Bone marrow (tissue), 2 donors: ENCODE measurements around the gene SERP1.
"Not testable (repeated sequence)": the region's sequence is repeated elsewhere in the genome, so short reads cannot be mapped to it uniquely, and the experiment has no call there.

Experiments
- DNase-seq, 2 donors: peaks; one replicate each; lab custom pipeline; 2025; lab: John Stamatoyannopoulos, UW

The SERP1 gene

DNA sequence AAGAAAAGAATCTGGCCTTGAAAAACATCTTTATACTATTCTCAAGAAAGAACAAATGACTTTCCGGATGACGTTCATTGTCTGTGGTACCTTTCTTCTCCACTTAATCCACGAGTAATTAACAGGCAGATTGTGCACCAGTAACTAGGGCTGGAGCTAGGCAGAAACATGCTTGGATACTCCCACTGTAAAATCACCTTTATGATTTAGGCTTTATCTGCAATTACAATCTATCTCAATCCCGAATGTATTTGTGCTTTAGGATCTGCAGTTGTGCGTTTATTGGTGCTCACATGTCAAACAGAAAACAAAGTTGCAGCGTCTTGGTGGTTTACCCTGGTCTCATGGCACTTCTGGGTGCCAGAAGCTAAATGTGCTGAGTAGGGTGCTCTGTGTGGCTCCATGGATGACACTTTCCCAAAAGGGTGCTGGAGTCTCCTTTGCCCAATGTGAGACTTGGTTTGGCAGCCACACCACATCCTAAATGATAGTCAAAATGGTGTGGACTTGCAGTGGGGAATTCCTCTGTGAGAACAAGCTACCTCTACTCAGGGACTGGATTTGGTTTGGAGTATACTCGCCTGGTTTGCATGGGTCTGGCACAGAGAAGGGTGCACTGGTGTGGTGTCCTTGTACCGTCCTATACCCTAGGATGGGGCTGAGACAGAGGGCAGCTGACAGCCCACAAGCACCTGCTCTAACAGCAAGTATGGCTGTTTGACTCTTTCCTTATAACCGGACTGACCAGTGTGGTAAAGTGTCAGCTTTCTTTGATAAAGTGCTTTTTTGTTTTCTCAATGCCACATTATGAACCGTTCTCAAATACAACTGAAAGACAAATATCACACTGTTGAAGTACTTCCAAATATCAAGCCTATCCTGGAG lies 7.7 kb downstream of the SERP1 start:
- DNase-seq, result no peak

DNA sequence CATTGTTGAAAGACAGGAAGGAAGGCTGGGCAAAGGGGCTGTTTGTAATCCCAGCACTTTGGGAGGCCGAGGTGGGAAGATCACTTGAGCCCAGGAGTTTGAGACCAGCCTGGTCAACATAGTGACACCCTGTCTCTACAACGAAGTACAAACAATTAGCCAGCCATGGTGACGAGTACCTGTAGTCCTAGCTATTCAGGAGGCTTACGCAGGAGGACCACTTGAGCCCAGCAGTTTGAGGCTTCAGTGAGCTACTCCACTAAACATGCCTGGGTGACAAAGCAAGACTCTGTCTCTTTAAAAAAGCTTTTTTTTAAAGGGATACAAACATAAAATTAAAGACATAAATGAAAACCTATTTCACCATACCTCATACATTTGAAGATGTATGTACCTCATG lies 11.1 kb downstream of the SERP1 start:
- DNase-seq, result no peak

DNA sequence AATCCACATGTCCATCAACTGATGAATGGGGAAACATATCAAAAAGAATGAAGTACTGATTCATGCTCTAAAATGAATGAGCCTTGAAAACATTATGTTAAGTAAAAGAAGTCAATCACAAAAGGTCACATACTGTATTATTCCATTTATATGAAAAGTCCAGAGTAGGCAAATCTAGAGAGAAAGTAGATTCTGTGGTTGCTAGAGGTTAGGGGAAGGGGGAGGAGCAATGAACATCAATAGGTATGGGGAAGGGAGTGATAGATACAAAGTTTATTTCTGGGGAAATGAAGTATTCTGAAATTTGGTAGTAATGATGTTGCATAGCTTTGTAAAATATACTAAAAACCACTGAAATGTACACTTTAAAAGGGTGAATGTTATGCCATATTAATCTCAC lies 14.5 kb downstream of the SERP1 start:
- no peak for DNase-seq

DNA sequence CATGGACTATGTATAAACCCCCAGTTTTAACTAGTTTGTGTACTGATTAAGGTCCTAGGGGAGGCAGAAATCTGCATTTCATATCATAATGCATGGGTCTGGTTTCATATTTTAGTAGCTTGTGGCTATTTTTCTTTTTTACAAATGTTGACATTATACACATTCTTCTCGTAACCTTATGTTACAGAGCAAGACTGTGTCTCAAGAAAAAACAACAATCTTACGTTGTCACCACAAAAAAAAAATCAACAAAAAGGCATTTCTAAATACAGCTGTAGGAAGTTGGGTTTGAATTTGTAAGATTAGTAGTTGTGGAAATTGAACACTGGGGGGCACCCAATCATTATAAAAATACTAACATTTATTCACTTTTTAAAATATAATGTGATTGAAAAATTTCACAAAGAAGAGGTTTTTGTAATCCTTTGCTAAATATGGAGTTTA lies 17.9 kb downstream of the SERP1 start:
- peak in 1 of 2 donors; percentile 20 for DNase-seq

DNA sequence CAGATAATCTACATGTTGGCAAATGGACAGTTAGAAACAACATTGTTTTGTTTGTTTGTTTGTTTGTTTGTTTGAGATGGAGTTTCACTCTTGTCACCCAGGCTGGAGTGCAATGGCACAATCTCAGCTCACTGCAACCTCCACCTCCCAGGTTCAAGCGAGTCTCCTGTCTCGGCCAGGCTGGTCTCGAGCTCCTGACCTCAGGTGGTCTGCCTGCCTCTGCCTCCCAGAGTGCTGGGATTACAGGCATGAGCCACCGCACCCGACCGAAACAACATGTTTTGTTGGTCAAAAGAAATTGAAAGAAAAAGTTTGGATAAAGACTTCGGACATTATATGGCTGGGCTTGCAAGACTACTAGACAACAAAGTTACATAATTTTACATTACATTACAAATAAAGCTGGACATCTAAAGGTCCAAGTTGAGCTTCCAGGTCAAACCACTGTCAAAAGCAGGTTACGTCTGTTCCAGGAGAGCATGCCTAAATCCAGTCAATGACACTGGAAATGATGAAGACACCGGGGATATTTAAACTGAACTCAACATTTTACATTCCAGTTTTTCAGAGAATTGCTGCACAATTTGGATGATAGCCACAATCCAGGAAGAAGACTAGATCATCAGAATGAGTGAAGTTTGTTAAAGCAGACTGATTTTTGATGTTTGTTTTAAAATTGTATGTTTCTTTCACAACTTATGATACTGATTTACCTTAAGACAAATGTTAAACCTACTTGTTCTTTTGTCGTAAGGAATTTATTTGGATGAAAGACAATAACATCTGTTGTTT lies 18.6 kb downstream of the SERP1 start:
- no peak for DNase-seq

DNA sequence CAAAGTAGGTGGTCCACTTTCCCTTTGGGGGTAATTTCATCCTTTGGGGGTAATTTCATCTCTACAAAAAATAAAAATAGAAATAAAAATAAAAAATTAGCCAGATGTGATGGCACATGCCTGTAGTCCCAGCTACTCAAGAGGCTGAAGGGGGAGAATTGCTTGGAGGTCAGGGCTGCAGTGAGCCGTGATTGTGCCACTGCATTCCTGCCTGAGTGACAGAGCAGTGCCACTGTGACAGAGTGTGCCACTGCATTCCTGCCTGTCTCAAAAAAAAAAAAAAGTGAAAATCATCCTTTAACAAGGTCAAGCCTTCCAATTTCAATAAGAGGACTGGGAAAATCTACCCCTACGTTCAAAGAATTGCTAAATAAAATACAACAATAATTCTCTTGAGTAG lies 22.8 kb downstream of the SERP1 start:
- no peak for DNase-seq

DNA sequence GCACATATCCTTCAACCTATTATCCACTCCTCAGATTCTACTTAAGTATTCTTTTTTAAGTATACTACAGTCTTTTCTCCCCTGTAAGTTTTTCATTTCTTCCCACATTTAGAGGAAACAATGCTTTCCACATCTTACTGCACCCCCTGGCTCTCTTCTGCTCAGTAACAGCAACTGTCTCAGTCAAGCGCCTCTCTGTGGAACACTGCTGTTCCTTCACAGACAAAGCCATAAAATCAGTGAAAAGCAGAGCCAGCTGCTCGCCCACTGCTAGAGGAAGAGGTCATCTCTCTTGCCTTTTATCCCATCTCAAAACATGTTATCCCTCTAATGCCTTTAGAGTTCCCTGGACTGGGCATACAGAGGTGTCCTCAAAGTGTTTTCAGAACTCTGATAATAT lies 24.8 kb downstream of the SERP1 start:
- no peak for DNase-seq

DNA sequence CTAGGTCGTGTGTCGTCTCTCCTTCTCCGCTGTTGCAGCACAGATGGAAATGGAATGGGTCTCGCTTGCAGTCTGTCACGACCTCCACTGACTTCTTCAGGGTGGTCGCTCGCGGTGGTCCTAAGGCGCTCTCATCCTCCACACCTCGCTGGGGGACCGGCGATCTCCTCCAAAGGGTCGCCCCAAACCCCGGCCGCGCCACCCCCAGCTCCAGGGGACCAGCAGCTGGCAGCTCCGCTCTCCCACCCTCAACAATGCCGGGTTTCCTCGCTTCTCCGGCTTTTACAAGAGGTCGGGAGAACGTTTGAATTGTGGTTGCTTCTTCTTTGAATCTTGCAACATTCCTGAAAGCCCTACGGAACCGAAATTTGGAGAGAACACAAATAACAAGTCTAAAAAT lies 25.9 kb downstream of the SERP1 start:
- no peak for DNase-seq

DNA sequence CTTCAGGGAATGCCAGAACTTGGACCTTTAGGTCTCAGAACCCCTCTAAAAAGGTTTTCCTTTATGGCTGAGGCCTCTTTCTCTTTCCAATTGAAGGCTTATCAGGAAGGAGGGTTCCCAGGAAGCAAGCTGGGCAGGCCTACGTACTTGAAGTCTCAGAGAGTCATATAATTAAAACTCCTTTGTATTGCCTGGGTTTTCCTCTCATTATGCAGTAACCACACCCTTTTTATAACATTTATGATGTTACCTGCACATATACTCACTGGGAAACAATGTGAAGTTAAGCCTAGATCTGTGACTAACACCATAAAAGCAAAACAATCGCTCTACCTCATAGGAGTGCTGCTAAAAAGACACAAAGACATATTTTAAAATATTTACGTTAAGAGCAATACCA lies 27.3 kb downstream of the SERP1 start:
- DNase-seq, result no peak

DNA sequence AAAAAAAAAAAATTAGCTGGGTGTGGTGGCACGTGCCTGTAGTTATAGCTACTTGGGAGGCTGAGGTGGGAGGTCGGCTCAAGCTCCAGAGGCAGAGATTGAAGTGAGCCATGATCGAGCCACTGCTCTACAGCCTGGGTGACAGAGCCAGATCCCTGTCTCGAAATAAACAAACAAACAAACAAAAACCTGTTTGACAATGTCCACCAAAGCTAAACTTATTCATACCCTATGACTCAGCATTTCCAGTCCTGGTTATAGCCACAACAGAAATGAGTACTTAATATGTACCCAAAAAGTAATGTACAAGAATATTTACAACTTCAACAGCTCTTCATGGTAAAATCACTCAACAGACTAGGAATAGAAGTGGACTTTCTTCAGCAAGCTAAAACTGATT lies 31.1 kb downstream of the SERP1 start:
- no peak for DNase-seq

DNA sequence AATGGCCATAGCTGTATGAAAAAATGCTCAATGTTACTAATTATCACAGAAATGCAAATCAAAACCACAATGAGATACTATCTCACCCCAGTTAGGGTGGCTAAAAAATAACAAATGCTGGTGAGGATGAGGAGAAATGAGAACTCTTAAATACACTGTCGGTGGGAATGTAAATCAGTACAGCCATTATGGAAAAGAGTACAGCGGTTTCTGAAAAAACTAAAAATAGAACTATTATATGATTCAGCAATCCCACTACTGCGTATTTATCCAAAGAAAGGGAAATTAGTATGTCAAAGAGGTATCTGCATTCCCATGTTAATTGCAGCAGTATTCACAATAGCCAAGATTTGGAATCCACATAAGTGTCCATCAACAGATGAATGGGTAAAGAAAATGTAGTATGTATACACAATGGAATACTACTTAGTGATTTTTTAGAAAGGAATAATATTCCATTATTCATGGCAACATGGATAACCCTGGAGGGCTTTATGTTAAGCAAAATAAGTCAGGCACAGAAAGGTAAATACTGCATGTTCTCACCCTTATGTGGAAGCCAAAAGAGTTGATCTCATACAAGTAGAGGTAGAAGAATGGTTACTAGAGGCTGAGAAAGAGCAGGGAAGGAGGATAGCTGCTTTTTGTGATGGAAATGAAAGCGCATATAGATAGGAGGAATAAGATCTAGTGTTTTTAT lies 35.0 kb downstream of the SERP1 start:
- no peak for DNase-seq

DNA sequence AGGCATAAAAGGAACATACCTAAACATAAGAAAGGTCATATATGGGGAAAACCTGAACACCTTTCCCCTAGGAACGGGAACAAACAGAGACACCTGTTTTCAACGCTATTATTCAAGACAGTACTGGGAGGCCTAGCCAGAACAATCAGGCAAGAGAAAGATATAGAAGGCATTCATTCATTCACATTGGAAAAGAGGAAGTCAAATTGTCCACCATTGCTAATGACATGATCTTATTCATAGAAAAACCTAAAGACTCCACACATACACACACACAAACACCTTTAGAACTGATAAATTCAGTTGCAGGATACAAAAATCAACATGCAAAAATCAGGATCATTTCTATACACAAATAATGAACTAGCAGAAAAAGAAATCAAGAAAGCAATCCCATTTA lies 36.5 kb downstream of the SERP1 start:
- no peak for DNase-seq

DNA sequence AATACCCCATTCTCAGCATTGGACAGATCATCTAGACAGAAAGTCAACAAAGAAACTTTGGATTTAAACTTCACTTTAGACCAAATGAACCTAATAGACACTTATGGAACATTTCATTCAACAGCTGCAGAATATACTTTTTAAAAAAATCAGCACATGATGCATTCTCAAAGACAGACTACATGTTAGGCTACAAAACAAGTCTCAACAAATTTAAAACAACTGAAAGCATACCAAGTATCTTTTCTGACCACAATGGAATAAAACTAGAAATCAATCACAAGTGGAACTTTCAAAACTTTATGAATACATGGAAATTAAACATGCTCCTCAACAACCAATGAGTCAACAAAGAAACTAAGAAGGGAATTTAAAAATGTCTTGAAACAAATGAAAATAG lies 37.9 kb downstream of the SERP1 start:
- DNase-seq, result no peak

DNA sequence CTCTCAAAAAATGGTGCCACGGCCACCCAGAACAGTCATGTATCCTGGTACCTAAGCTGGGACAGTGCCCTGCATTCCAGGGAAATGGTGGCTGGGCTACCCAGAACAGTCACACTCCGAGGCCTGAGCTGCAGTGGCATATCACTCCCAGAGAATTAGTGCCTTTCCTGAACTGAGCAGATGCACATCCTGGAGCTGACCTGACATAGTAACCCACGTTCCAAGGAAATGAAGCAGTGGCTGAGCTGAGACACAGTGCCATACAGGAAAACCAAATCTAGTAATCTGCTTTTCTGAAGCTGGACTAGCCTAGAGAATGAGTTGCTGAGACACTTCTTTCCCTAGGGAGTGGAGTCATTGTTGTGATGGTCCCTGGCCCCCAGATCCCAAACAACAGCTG lies 41.8 kb downstream of the SERP1 start:
- no peak for DNase-seq

DNA sequence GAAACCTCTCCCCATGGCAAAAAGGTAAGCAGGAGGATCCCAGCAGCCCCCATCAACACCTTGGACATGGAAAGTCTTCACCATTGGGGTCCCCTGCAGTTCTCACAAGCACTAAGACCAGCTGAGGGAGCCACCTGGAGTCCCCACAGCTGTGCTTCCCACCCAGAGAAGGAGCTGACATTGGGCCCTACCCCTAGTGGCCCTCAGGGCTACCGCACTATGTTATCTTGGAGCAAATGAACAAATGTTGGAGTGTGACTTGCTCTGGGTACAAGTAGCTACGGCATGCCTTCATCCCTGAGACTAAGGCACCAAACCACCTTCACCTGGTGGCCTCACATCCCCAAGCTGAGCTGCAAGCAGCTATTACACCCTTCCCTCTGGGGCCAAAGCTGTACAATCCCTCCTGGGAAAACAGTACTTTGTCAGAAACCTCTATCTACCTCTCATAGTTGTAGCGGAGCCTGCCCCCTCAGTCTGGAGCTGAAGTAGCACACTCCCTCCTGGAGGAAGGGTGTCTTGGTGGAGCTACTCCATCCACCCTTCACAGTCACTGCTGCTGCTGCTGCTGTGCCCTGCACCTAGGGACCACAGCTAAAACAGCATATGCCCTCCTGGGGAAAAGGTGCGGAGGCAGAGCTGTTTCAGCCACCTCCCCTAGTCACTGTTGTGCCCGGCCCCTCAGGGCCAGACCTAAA lies 42.7 kb downstream of the SERP1 start:
- no peak for DNase-seq

DNA sequence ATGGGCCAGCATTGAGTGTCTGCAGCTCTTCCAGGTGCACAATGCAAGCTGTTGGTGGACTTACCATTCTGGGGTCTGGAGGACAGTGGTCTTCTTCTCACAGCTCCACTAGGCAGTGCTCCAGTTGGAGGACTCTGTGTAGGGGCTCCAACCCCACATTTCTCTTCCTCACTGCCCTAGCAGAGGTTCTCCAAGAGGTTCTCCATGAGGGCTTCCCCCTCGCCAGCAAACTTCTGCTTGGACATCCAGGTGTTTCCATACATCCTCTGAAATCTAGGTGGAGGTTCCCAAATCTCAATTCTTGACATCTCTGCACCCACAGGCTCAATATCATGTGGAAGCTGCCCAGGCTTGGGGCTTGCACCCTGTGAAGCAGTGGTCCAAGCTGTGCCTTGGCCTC lies 45.3 kb downstream of the SERP1 start:
- not testable (repeated sequence) for DNase-seq

DNA sequence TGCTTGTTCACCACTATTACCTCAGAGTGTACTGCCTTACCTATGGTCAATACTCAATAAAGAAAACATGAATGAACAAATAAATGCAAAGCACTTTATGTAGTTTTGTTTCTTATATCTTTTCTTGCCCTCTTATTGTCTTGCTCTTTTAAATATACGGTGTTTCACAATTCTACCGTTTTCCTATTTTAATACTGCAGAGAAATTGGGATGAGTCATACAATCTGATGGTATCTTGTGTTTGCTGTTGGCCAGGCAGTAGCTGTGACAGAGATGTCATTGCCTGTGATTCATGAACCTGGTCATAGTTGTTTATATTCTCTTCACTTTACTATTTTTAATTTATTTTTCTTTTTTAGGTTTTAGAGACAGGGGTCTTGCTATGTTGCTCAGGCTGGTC lies 48.3 kb downstream of the SERP1 start:
- peak in 1 of 2 donors; percentile 61 for DNase-seq

DNA sequence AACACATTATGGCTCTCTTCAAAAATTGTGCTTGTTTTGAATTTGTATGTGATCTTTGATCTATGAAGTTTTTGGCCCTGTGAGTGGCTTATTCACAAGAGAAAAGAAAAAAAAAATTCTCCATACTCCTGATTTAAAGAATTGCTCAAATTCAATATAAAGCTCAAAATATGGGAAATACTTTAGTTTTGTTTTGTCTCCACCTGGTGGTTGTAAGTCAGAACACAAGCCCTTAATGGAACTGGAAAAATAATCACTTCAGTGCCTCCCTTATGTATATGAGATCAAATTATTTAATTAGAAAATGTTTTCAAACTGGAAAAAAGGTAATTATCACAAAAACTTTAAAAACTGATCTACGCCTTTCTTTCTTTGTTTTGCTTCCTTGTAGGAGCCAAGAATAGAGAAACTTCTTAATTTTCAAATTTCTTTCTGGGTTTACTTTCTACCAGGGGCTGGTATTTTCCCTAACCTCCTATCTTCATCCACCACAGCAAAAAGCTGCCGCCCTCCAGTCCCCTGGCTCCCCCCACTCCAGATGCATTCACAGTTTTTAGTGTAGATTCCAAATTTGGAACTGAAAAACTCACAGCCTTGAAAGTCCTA lies 50.6 kb downstream of the SERP1 start:
- DNase-seq, result peak in 1 of 2 donors; percentile 41

DNA sequence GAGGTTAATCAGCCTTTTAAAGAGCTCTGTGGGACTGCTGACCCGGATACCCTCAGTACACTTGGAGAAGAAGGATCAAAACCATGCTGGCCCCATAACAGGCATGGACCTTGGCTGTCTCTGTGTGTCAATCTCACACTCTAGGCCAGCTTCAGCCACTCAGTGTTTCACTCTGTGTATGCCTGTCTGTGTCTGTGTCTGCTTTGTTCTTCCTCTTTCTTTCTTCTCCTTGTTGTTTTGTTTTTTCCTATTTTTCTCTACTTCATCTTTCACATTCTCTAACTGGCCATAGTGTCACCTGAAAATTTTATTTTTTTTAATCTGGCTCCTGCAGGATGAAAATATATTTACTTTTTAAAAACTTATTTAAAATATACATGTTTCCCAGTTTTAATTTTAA lies 51.1 kb downstream of the SERP1 start:
- DNase-seq, result peak in 1 of 2 donors; percentile 27

DNA sequence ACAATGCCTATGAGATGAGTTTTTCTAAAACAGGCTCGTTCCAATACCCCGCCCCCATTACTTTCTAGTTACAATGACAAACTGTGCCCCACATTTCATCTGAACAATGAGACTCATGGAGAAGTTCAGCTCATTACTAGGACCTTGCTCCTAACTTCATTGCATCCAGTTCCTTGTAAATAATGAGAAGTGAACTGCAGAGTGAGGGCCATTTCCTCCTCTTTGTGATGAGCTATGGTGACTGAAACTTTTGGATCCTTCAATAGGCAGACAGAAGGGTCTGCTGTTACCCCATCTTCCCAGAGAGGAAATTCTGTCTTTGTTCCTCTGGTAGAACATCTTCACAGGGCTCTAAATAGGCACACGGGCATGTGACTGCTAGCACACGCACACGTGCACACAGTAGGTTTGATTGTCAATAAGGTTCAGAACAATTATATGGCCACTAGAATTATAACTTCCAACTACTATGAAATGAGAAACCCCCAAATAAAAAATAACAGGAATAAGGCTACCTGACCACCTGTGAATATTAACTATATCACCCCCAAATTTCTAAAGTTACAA lies 51.8 kb downstream of the SERP1 start:
- DNase-seq, result no peak
